ELF-1 (cell line): ENCODE data around the gene SGK2.
A peak's percentile ranks its signal among the peaks of the same experiment; 100 is the strongest.

ENCODE experiments used
- DNase-seq: peaks from one replicate; pipeline ENCODE4 v3.0.0-alpha.2; 2016; ENCODE audit warnings: low read depth, low spot score

The SGK2 gene

DNA sequence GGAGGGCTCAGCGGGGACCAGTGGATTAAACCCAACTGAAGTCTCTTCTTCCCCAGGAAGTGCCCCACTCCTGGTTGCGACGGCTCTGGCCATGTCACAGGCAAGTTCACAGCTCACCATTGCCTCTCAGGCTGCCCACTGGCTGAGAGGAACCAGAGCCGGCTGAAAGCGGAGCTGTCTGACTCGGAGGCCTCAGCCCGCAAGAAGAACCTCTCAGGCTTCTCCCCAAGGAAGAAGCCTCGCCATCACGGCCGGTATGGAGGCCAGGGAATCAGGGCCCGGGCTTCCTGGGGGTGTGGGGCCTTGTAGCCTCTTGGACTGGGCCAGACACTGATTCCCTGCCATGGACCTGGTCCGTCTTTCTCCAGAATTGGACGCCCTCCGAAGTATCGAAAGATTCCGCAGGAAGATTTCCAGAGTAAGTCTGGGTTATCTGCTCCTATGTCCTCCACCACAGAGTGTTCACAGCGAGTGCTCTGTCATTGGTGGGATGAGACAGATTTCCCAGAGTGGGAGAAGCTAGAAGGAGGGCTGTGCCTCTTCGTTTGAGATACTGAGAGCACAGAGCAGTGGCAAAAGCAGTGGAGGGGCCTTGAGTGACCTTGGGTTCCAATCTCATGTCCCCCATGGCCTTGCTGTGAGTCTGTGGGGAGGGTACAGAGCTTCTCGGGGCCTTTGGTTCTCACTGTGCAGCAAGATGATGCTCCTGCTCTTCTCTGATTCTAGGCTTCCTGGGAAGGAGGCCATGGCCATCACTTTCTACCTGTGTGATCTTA is 22.6 kb upstream of the SGK2 start:
- no peak for DNase-seq

DNA sequence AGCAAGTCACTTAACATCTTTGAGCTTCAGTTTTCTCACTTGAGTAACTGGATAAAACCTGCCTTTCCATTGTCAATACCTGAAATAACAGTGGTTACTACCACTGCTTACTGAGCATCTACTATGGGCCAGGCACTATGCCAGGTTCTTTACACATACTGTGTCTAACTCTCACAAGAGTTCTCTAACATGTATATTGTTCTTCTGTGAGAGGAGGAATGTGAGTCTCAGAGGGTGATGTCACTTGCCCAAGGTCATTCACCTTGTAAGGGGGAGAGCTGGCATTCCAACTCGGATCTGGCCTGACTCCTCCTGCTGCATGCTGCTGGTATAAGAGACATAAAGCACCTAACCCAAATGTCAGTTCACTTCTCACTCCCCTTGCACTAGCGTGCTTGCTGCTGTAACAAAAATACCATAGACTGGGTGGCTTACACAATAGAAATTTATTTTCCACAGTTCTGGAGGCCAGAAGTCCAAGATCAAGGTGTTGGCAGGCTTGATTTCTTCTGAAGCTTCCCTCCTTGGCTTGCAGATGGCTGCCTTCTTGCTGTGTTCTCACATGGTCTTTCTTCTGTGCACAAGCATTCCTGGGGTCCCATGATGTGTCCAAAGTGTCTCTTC is 21.9 kb upstream of the SGK2 start:
- peak; percentile 44 for DNase-seq

DNA sequence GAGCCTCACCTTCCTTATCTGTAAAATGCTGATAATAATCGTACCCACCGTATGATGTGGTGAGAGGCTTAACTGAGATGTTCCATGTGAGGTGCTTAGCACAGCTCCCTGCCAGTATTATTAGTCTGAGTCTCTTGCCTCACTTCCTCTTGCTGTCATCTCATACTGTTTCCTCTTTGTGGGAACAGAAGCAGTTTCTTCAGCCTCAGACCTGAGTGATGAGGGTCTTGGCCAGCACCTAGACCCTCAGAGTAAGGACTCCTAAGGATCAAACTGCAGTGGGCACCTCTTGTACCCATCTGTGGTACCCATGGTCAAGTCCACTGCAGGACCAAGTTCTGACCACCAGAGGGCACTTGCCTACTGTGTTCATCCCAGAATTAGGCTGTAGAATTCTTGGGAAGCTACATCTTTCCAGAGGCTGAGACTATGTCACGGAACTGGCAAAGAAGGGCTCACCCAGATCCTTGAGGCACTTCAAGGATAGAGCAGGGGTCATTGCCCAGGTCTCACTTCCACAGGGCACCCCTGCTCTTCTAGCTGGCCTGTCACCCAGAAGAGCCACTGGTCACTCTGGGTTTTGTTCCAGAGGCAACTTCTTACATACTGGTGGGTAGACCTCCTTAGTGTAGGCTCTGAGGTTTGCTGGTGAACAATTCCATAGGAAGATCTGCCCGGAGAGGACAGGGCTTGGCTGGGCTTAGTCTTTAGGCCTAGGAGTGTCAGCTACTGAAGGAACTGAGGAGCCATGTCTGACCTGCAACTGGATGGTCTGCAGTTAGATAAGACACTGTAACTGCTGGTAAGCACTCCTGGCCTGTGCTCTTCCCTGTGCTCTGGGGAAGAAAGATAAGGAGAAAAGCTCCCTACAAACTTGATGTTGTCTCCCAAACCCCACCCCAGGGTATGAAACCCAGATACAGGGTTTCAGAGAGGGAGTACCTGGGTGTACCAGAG is 20.6 kb upstream of the SGK2 start:
- DNase-seq: peak; percentile 51

DNA sequence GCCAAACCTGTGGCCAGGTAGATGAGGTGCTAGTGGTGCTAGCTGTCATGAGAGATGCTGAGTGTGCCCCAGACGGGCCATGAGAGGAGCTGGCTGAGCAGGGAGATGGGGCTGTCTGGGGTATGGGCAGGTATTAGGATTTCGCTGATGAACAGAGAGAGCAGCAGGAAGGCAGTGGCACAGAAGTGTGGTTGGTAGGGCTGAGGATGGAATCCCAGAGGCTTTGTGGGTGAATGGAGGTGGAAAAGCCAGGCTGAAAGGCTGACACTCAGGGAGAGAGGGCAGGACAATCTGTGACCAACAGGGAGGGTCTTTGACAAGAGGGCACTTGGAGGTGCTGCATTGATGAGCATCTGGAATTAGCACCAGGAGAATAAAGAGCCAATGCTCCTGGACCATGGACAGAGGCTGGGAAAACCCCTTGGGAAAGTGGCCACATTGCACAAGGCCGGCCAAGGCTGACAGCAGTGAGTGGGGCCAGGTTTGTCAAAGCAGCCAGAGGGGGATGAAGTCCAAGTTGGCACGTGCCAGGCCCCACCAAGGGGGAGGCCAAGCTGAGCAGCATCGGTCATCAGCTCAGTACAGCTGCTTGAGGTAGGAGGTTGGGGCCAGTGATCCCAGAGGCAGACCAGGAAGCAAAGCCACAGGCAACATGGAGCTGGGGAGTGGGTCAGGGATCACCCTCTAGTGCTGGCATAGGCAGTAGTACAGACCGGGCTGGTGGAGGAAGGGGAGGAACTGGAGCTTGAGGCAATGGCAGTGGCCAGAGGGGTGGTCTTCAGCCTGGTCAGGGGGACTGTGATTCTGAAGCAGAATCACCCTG is 19.7 kb upstream of the SGK2 start:
- no peak for DNase-seq

DNA sequence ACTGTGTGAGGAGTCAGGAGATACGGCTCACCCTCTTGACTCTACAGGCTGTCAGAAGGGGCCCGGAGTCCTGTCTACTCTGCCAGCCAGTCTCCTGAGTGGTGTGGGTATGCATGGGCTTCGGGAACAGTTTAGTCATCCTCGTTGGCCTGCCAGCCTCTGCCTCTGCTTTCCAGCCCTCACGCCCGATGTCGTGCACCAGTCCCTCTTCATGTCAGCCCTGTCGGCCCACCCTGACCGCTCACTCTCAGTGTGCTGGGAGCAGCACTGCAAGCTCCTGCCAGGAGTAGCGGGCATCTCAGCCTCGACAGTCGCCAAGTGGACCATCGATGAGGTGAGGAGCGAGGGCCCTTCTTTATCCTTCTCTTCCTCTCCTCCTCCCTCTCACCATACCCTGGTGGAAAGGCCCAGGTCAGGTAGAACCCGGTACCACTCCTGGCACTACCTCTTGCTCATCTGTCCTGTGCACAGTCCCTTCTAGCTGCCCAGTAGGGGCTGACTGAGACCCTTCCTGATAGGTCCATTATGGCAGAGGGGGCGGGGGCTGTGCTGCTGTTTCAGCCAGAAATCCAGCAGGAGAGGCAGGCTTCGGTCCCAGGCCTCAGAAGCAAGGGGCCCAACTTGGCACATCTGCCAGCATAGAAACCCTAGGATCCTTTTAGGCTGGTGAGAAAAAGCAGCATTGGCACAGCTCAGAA is 18.7 kb upstream of the SGK2 start:
- no peak for DNase-seq

DNA sequence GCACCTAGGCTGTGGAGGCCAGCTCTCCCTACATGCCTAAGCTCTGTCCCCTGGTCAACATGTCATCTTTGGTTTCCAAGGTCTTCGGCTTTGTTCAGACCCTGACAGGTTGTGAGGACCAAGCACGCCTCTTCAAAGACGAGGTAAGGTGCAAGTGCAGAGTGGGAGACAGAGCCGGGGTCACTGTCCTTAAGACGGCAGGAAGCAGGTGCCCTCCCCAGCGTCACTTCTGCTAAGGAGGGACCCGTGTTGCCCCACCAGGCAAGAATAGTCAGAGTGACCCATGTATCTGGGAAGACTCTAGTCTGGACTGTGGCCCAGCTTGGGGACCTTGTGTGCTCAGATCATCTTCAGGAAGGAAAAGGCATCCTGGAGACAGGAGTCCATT is 18.2 kb upstream of the SGK2 start:
- no peak for DNase-seq

DNA sequence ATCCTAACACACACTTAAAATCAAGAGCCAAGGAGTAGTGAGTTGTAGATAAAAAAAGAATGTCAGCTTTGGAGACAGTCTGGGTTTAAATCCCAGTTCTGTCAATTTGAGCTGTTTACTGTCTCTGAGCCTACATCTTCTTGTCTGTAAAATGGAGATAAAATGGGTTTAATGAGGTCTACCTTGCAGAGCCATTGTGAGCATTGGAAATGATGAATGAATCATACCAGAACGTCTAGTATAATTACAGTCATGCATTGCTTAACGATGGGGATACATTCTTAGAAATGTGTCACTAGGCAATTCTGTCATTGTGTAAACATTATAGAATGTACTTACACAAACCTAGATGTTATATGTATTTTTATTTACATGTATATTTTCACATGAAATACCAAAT is 17.6 kb upstream of the SGK2 start:
- DNase-seq: no peak

DNA sequence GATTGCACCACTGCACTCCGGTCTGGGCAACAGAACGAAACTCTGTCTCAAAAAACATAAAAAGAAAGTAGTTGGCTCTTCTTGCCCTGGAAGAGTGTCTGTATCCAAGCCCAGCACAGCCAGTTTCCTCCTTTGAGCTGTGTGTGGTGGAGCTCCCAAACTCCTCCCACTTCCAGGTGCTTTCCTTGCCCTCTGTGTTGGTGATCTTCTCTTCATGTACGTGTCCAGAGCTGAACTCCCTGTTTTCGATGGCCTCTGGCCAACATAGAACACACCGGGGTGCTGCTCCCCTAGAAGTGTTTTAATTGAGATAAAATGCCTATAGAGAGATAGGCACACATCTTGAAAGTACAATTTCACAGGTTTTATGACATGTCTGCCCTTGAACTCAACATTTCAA is 16.7 kb upstream of the SGK2 start:
- DNase-seq: no peak

DNA sequence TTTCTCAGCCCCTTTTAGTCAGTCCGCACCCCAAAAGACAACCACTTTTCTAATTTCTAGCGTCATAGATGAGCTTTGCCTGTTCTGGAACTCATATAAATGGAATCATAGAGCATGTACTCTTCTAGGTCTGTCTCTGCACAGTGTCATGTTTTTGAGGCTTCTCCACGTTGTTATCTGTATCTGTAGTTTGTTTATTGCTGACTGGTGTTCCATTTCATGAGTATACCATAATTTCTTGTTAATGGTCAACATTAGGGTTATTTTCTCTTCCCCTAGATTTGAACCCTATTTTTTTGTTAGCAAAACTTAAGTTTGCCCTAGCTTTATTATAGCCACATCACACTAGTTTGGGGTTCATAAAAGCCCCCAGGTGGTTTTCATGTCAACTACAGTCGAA is 16.2 kb upstream of the SGK2 start:
- no peak for DNase-seq

DNA sequence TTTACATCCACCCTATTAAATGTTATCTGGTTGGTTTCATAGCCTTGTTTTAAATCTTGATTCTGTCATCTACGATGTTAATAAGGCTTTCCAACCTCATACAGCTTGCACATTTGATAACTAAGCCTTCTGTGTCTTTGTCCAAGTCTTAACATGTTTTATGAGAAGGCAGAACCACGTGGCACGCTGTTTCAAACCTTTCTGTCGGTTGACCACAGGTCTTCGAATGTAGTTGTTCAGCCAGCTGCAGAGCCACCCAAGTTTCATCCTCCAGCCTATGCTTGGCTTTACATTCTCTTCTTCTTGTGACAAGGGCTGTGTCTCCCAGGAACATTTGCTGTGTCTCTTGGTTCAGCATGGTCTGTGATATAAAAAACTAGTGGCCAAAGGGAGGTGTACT is 15.7 kb upstream of the SGK2 start:
- DNase-seq: no peak

DNA sequence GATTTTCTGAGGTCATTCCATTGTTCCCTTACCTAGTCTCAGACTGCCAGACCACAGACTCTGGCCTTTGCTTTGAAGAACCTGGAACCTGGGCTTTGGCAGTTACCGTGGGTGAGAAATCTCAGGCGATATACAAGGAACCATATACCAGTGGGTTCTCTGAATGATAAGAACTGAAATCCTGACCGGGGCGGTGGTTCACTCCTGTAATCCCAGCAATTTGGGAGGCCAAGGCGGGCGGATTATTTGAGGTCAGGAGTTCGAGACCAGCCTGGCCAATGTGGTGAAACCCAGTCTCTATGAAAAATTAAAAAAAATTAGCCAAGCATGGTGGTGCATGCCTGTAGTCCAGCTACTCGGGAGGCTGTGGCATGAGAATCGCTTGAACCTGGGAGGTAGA is 14.3 kb upstream of the SGK2 start:
- DNase-seq: no peak

DNA sequence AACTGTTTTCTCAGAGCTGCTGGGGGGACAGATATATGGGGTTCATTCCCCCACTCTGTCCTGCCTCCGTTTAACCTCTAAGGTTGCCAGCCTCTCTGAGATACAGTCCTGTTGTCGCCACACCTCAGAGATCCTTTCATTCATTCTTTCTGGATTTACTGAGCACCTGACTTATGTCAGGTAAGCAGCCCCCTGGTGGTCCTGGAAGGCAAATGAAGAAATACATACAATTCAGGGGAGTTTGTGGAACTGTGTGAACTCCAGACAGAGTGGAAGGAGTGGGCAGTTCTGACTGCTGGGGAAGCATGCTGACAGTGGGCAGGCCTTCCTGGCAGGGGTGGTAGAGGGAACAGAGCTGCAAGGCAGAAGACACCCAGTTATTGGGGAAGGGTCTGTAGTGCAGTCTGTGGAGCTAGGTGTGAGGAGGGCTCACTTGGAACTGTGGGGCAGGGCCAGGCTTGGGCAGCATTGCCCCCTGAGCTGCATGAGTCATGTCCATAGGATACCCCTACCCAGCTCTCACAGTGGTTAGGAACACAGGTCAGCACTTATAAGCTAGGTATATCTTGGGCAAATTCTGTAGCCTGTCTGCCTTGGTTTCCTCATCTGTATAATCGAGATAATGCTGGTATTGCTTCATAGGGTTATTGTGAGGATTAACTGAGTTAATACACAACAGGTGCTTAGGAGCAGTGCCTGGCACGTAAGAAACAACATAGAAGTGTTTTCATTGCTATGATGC is 12.8 kb upstream of the SGK2 start:
- DNase-seq: no peak

DNA sequence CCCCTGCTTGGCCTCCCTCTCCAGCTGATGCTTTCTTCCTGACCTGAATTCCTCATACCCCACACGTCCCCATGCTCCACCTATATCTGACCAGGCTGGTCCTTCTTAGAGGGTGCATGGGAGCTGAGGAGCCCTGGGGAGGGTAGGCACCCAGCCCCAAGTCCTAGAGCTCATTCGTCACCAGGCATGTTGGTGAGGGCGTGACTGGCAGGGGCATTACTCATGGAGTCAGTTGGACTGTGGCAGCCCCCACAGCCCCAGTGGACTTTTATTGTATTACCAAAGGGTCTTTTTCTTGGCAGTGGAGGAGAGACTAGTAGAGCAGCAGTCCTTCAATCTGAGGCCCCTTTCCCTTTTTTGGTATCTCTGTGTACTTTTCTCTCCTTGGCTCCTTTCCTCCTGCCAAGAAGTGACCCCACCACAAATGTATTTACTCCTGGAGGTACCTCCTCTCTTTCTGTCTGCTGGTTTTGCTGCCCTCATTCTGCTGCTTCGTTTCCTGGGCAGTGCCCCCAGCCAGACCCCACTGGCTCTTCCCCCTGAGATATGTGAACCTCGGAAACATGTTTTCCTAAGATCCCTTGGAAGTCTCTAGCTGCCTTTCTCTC is 10.4 kb upstream of the SGK2 start:
- DNase-seq: no peak

DNA sequence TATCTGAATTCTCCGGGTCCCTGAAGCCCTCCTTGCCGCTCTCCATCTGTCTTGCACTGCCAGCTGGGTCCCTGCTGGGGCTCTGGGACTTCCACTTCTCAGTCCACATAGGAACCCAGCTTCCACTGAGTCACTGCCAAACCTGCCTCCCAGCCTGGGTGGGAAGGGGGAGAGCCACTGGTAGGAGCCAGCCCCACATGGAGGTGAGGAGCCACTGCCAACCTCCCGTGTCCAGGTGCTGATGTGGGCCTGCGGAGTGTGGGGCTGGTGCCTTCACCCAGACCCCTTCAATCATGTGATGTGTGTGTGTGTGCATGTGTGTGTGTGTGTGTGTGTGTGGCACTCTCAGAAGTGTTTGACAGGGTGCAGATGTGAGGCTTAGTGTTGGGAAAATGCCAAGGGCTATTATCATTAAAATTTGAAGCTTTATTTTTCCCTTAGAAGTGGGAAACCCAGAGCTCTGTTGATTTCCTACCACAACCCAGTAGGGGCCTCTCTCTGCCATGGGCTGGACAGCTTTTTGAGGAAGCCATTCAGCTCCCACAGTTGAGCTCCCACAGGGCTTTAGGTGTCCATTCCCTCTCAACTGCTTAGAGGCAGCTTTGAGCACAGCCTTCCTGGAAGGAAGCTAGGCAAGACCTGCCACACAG is 9.3 kb upstream of the SGK2 start:
- DNase-seq: no peak

DNA sequence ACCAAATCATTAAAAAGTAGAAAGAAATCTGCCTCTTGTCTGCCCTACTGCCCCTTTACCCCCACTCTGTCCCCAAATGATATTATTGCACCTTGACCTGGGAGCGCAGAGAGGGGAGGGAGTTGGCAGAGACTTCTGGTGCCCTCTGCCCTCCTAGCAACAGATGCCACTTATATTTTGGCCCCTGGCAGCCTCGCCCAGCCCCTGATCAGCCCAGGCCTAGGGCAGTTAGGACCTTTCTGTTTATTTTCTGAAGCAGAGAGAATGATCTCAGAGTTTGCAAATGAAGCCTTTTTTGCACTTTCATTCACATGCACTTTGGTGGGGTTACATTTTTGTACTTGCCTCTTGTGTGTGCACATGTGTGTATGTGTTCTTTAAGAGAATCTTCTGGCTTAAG is 8.4 kb upstream of the SGK2 start:
- DNase-seq: no peak

DNA sequence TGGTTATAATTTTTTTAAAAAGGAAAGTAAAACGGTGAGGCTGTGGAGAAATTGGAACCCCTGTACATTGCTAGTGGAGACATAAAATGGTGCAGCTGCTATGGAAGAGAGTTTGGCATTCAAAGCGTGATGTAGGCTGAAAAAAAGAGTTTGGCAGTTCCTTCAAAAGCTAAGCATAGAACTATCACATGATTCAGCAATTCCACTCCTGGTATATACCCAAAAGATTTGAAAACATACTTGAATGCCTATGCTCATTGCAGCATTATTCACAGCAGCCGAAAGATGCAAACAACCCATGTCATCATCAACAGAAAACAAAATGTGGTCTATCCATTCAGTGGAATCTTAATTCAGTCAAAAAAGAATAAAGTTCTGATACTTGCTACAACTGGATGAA is 4.5 kb upstream of the SGK2 start:
- DNase-seq: no peak

DNA sequence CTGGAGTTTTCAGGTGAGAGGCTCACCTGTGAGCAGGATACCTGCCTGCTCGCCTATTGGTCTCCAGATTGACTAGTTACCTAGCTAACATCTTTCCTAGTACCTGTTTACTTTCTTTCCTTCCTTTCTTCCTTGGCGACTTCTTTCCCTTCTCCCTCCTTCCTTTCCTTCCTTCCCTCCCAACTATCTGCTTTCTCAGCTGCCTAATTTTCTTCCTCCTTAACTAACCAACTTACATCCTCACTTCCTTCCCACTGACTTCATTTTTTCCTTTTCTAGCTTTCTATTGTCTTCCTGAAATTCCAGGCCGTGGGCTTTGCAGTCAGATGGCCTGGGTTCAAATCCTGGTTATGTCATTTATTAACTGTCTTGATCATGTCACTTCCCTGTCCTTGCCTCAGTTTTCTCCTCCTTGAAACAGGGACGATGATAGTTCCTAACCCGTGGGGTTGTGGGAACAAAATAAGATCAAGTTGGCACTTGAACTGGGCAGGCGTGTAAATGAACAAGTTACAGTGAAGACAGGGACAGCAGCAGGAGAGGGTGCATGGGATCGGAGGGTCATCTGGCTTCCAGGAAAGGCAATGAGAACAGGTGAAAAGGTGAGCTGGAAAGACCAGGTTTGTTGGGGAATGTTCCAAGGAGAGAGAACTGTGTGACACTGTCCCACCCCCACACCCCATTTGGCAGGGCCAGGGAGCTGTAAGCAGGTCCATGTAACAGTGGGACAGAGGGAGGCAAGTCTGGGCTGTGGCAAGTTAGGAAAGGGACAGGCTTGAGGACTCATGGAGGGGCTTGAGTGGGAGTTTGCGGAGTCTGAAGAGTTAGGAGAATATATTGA is 540 bp downstream of the SGK2 start:
- DNase-seq: no peak

DNA sequence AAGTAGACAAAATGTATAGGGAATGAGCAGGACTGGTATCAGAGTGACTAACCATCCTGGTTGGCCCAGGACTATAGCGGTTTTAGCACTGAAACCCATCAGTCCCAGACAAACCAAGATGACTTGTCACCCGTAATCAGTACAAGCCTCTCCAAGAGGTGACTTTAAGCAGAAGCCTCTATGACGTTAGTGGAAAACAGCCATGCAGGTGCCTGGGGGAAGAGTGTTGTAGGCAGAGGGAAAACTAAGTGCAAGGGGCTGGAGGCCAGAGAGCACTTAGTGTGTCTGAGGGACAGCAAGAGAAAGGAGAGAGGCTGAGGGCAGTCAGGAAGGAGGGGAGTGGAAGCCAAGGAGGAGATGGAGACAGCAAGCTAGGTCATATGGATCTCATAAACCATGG is 2.1 kb downstream of the SGK2 start:
- DNase-seq: peak; percentile 11
